Endodermal cell (in vitro differentiated cells): Measurements from ENCODE around the gene MORC1. TPM values are rescaled to one million over a fixed set of nuclear protein-coding genes. Genes with fewer than 3 reads are reported as not detected.

Source experiments
- DNase-seq: peaks from one replicate; pipeline ENCODE4 v3.0.0-alpha.2; 2017
- H3K27ac ChIP-seq: 2 replicates; pipeline ENCODE4 v1.5.1; 2013; ENCODE audit warnings: mild to moderate bottlenecking, low read depth, low read length, moderate library complexity
- H3K27me3 ChIP-seq: 2 replicates; pipeline ENCODE4 v1.6.1; 2013; ENCODE audit warnings: mild to moderate bottlenecking, low read length, moderate library complexity; ENCODE audit not compliant: insufficient read depth, control insufficient read depth, poor library complexity, severe bottlenecking
- H3K36me3 ChIP-seq: 2 replicates; pipeline ENCODE4 v1.7.0; 2013; ENCODE audit warnings: mild to moderate bottlenecking, low read length, moderate library complexity; ENCODE audit not compliant: control insufficient read depth, insufficient read depth
- H3K4me1 ChIP-seq: one replicate; pipeline ENCODE4 v1.7.0; 2013; ENCODE audit warnings: low read length; ENCODE audit not compliant: control insufficient read depth, insufficient read depth
- H3K4me3 ChIP-seq: 2 replicates; pipeline ENCODE4 v1.5.1; 2013; ENCODE audit warnings: mild to moderate bottlenecking, low read length, moderate library complexity
- H3K9ac ChIP-seq: 2 replicates; pipeline ENCODE4 v1.6.1; 2013; ENCODE audit warnings: mild to moderate bottlenecking, low read length, moderate library complexity; ENCODE audit not compliant: poor library complexity, severe bottlenecking; ENCODE audit errors: extremely low read depth
- H3K9me3 ChIP-seq: 2 replicates; pipeline ENCODE4 v1.6.1; 2013; ENCODE audit warnings: mild to moderate bottlenecking, low read length, moderate library complexity; ENCODE audit not compliant: control insufficient read depth
- H3K27ac Mint-ChIP-seq: 2 replicates; pipeline ENCODE4 v1.8.0; 2020; ENCODE audit warnings: mixed read lengths
- H3K27me3 Mint-ChIP-seq: 2 replicates; pipeline ENCODE4 v1.8.0; 2021; ENCODE audit warnings: mild to moderate bottlenecking, mixed read lengths; ENCODE audit not compliant: insufficient read depth
- H3K36me3 Mint-ChIP-seq: 2 replicates; pipeline ENCODE4 v1.8.0; 2020; ENCODE audit warnings: low read depth, mixed read lengths
- H3K4me1 Mint-ChIP-seq: 2 replicates; pipeline ENCODE4 v1.8.0; 2020; ENCODE audit warnings: mixed read lengths
- H3K4me3 Mint-ChIP-seq: 2 replicates; pipeline ENCODE4 v1.8.0; 2020; ENCODE audit warnings: mild to moderate bottlenecking, moderate library complexity, mixed read lengths
- H3K9me3 Mint-ChIP-seq: 2 replicates; pipeline ENCODE4 v1.8.0; 2020; ENCODE audit warnings: mild to moderate bottlenecking, mixed read lengths
- CTCF ChIP-seq: fragments of 200-600 bp; sonication (generic); conservative IDR thresholded peaks from 2 replicates; pipeline ENCODE4 v1.5.0; 2021; ENCODE audit warnings: antibody characterized with exemption, mild to moderate bottlenecking
- WGBS, 2 experiments: methylation state at CpG; one replicate each; pipeline versions ENCODE4 v1.1.5 to v1.1.7; 2013; ENCODE audit warnings: missing lambda C conversion rate in 2 of 2, mixed read lengths in 1 of 2; ENCODE audit not compliant: insufficient coverage in 1 of 2, insufficient read length in 1 of 2; 5-methylcytosine and 5-hydroxymethylcytosine counted together
- total RNA-seq, 2 donors: library from RNA; stranded (reverse); fragmentation: NEBNext Ultra II Directional in 1 of 2; extraction: Animal tissue kit (Norgen Biotek cat#: 25700) in 1 of 2; gene quantifications; 2 replicates in 1 of 2; 3 replicates in 1 of 2; pipeline ENCODE4 v1.2.1, GENCODE V29; 2021

Gene MORC1
- total RNA-seq, 2 donors from 2014 or later: not detected

DNA sequence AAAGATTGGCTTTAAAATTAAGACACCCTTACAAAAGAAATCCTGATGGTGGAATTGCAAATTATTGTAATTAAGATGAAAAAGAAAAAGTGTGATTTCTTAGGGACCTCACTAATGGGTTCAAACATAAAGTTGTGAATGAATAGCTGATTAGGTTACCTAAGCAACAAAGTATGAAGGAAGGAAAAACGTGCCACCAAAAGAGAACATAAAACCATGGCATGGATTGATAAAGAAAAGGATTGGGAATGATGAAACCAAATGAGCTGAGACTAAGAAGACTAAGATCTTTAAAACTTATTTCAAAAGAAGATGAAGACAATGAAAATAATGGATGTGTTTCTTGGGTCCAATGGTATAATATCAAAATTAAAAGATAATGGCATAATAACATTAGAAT is 132.1 kb downstream of the MORC1 start:
- Histone ChIP-seq H3K27me3 (no peaks in the 10 kb centered on the region), H3K9ac (no peak overlapping the region), H3K36me3 (no peaks in the 10 kb centered on the region), H3K4me3 (no peak overlapping the region), H3K27ac (no peak overlapping the region), H3K4me1 (no peaks in the 10 kb centered on the region), H3K9me3 (no peaks in the 10 kb centered on the region)
- no peak overlapping the region for H3K4me3 Mint-ChIP-seq
- no peak for DNase-seq
- no peaks in the 10 kb centered on the region for H3K27me3 Mint-ChIP-seq
- no peaks in the 10 kb centered on the region for H3K9me3 Mint-ChIP-seq
- no peaks in the 10 kb centered on the region for H3K36me3 Mint-ChIP-seq
- no peaks in the 10 kb centered on the region for H3K4me1 Mint-ChIP-seq
- no peak overlapping the region for H3K27ac Mint-ChIP-seq
- TF ChIP-seq CTCF: no peak
- 14 to 17% methylated on average over 1 of the region's 1 CpG for whole genome bisulfite sequencing, 2 experiments

DNA sequence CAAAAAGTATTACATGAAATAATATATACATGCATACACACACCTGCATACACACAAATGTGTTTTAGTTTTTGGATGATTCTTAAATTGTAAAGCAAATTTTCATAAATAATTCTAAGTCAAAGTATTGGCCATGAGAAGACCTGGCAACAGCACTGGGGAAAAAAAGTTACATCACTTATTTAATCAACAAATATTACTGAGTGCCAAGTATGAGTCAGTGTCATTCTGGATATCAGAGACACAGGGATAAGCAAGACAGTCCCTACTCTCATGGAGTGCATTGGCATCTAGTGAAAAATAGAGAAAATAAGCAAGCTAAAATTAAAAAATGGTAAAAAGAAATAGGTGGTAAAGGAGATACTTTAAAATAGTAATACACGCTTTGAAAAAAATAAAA is 134.9 kb downstream of the MORC1 start:
- Mint-ChIP-seq H3K27me3 (no peaks in the 10 kb centered on the region), H3K27ac (no peak overlapping the region), H3K9me3 (no peaks in the 10 kb centered on the region), H3K4me1 (no peaks in the 10 kb centered on the region), H3K4me3 (no peak overlapping the region), H3K36me3 (no peaks in the 10 kb centered on the region)
- no peaks in the 10 kb centered on the region for H3K9me3 ChIP-seq
- 97 to 100% methylated on average over 1 of the region's 1 CpG for WGBS, 2 experiments
- no peak for TF ChIP-seq CTCF
- no peak overlapping the region for H3K27ac ChIP-seq
- no peak overlapping the region for H3K9ac ChIP-seq
- no peak overlapping the region for H3K4me3 ChIP-seq
- DNase-seq: no peak
- H3K27me3 ChIP-seq: no peaks in the 10 kb centered on the region
- no peaks in the 10 kb centered on the region for H3K36me3 ChIP-seq
- no peaks in the 10 kb centered on the region for H3K4me1 ChIP-seq

- 82% methylated on average over 2 of the region's 2 CpGs; no CpG with 5 or more reads in 1 of the 2 experiments for WGBS, 2 experiments
- Histone ChIP-seq H3K36me3 (no peaks in the 10 kb centered on the region), H3K27ac (no peak overlapping the region), H3K4me1 (no peaks in the 10 kb centered on the region), H3K27me3 (no peaks in the 10 kb centered on the region), H3K4me3 (no peak overlapping the region), H3K9me3 (no peaks in the 10 kb centered on the region), H3K9ac (no peak overlapping the region)
- no peaks in the 10 kb centered on the region for H3K36me3 Mint-ChIP-seq
- no peak for TF ChIP-seq CTCF
- no peaks in the 10 kb centered on the region for H3K27me3 Mint-ChIP-seq
- H3K27ac Mint-ChIP-seq: no peak overlapping the region
- no peak for DNase-seq
- H3K4me1 Mint-ChIP-seq: no peaks in the 10 kb centered on the region
- H3K4me3 Mint-ChIP-seq: no peak overlapping the region
- no peaks in the 10 kb centered on the region for H3K9me3 Mint-ChIP-seq
Measured at GRCh38 chr3:108976058-108976457, 141.9 kb downstream of the MORC1 start.
